ENCODE results near the gene STON2. TPM values are rescaled to one million over a fixed set of nuclear protein-coding genes. Genes with fewer than 3 reads are reported as not detected.

Gene STON2
- total RNA-seq, 1 donor from 2014 or later = 24.0 TPM

- Mint-ChIP-seq H3K9me3 (peaks cover 7% of the 10 kb centered on the region), H3K4me1 (no peaks in the 10 kb centered on the region), H3K27ac (ENCODE audit: unreplicated experiment) (no peak overlapping the region), H3K36me3 (ENCODE audit: low read depth) (peaks cover 25% of the 10 kb centered on the region), H3K4me3 (no peak overlapping the region), H3K27me3 (ENCODE audit: low read depth) (no peaks in the 10 kb centered on the region)
- DNase-seq (ENCODE audit: low read depth, low spot score) = no peak
- TF ChIP-seq CTCF (conservative IDR thresholded peaks at IDR 0.05) = no peak
Observed at GRCh38 chr14:81408595-81408994, 8.5 kb upstream of the STON2 start.

GRCh38 chr14:81406863-81407262 lies 6.7 kb upstream of the STON2 start:
- DNase-seq (ENCODE audit: low read depth, low spot score) = no peak
- Mint-ChIP-seq H3K4me3 (no peak overlapping the region), H3K27me3 (ENCODE audit: low read depth) (no peaks in the 10 kb centered on the region), H3K4me1 (no peaks in the 10 kb centered on the region), H3K9me3 (peaks cover 6% of the 10 kb centered on the region), H3K27ac (ENCODE audit: unreplicated experiment) (peak overlapping the region; percentile 21), H3K36me3 (ENCODE audit: low read depth) (peaks cover 21% of the 10 kb centered on the region)
- TF ChIP-seq CTCF (conservative IDR thresholded peaks at IDR 0.05) = no peak

- TF ChIP-seq CTCF (conservative IDR thresholded peaks at IDR 0.05) = no peak
- H3K27me3 Mint-ChIP-seq (ENCODE audit: low read depth) = no peaks in the 10 kb centered on the region
- no peaks in the 10 kb centered on the region for H3K4me1 Mint-ChIP-seq
- DNase-seq (ENCODE audit: low read depth, low spot score) = no peak
- no peak overlapping the region for H3K4me3 Mint-ChIP-seq
- H3K36me3 Mint-ChIP-seq (ENCODE audit: low read depth) = peaks cover 18% of the 10 kb centered on the region
- peaks cover 3% of the 10 kb centered on the region for H3K9me3 Mint-ChIP-seq
- H3K27ac Mint-ChIP-seq (ENCODE audit: unreplicated experiment) = no peak overlapping the region
Observed at GRCh38 chr14:81402123-81402495, 2.0 kb upstream of the STON2 start.

GRCh38 chr14:81401420-81402122 lies 1.4 kb upstream of the STON2 start:
- Mint-ChIP-seq H3K4me3 (no peak overlapping the region), H3K27ac (ENCODE audit: unreplicated experiment) (no peak overlapping the region), H3K4me1 (no peaks in the 10 kb centered on the region)

GRCh38 chr14:81400852-81401251 lies 728 bp upstream of the STON2 start:
- no peak overlapping the region for H3K27ac Mint-ChIP-seq (ENCODE audit: unreplicated experiment)
- H3K36me3 Mint-ChIP-seq (ENCODE audit: low read depth) = peaks cover 13% of the 10 kb centered on the region

More at GRCh38 chr14:81401420-81402122, 1.4 kb upstream of the STON2 start:
- no peak for DNase-seq (ENCODE audit: low read depth, low spot score)
- H3K36me3 Mint-ChIP-seq (ENCODE audit: low read depth) = peaks cover 14% of the 10 kb centered on the region
- TF ChIP-seq CTCF (conservative IDR thresholded peaks at IDR 0.05) = no peak
- no peaks in the 10 kb centered on the region for H3K27me3 Mint-ChIP-seq (ENCODE audit: low read depth)
- peaks cover 3% of the 10 kb centered on the region for H3K9me3 Mint-ChIP-seq

More at GRCh38 chr14:81400852-81401251, 728 bp upstream of the STON2 start:
- TF ChIP-seq CTCF (conservative IDR thresholded peaks at IDR 0.05) = no peak
- no peak for DNase-seq (ENCODE audit: low read depth, low spot score)
- peaks cover 3% of the 10 kb centered on the region for H3K9me3 Mint-ChIP-seq
- H3K4me1 Mint-ChIP-seq = no peaks in the 10 kb centered on the region
- H3K4me3 Mint-ChIP-seq = no peak overlapping the region
- H3K27me3 Mint-ChIP-seq (ENCODE audit: low read depth) = no peaks in the 10 kb centered on the region
